HG02852 (cell line): ENCODE data around the gene TMPRSS3.

Experiments used
- ATAC-seq: cut with Tn5 transposase; IDR thresholded peaks from one replicate; pipeline ENCODE4 v1.9.1; 2021; ENCODE audit warnings: mild to moderate bottlenecking, moderate library complexity; ENCODE audit not compliant: unreplicated experiment

The TMPRSS3 gene

DNA sequence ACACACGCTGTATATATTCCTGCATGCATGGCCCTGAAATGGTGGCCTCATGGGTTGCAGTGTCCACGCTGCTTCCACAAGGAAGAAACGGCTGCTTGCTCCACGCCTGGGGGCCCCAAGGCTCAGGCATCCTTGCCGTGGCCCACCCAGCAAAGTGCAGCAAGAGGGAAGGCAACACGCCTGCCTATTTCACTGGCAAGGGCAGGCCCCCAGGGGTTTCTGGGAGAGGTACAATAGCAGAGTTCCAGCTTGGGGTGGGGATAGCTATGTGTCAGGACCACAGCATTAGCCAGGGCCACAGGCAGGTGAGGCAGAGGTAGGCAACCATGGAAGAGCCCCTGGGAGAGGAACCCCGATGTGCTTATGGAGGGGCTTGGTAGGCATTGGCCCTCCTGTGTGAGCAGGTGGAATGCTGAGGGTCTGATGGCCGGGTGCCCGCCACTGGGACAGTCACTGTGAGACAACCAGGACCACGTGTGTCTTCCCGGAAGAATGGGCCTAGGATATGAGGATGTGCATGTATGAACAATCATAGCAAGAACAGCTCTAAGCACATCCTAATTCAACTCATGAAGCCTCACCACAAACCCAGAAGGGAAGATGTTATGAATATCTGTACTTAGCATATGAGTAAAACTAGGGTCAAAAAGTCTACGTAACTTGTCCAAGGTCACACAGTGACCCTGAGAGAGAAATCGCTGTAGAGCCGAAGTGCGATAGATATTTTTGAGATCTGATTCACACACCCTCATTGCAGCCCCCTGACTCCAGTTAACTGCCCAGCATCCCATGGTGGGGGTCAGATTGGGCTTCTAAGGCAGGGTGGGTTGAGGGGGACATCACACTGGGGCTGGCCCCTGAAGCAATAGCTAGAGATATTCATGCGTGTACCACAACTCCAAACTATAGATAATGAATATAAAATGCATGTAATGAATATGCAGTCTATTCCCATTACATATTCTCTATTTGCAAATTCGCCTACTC, 56.8 kb downstream of the TMPRSS3 start:
- no peak for ATAC-seq

DNA sequence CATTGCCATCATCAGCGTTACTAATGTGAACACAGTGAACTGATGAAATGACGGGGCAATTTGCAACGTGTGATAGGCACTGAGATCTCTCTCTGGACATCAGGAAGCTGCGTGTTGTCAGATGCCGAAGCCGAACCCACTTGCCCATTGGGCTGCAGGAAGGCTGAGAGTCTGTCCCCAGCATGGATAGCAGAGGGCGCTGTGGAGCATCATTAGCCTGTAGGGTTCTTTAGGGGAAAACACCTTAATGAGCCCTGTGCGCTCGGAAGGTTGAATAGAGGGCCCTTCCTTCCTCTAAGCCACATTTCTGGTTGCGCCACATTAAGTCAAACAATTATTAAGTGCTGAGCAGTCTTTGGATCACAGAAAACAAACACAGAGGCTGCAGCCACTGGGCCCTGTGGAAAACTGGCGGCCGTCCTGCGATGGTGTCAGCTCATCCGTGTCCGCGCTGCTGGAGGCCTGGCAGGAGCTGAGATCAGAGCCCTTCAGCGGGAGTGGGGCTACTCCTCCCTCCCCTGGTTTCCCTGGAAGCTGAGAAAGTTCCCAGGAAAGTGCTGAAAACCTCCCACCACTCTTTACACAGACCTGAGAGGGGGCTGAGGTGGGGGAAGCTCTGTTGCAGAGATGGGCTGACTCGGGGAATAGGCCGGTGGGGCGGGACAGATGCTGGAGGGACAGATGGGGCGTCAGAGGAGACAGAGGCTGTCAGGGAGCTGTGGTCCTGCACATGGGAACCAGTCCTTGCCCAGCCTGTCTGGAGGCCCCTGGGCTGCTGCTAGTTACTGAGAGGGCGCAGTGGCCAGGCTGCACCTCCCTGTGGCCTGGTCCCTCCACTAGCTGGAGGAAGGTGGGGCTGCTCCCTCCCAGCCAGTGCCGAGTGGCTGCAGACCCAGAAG, 57.8 kb downstream of the TMPRSS3 start:
- no peak for ATAC-seq

DNA sequence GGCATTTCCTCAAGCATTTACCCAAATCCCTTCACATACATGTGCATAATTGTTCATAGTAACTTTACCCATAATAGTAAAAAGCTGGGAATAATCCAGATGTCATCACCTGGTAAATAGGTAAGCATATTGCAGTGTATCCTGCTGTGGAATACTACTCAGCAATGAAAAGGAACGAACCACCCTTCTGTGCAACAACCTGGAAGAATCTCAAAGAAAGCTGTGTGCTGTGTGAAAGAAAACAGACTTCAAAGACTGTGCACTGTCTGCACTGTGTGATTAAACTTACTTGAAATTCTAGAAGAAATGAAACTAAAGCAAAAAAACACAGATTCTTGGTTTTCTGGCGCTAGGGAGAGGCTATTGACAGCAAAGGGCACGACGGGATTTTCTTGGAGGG, 58.6 kb downstream of the TMPRSS3 start:
- no peak for ATAC-seq

DNA sequence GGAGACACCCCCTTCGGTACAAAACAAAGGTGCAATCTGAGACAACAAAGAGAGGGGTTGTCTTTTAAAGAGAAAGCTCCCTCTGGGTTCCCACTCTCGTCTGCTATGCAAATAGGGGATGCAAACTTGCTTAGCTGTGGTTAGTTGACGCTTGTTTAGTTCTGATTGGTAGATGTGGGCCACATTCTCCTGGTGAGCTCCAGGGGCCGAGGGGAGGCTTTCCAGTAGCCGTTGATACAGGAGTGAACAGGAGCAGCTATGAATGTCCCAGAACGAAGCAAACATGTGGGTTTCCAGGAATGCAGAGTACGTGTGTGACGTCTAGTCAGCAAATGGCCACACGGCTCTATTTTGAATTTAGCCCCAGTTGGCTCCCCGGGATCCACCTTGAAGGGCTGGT, 59.8 kb downstream of the TMPRSS3 start:
- ATAC-seq = no peak

DNA sequence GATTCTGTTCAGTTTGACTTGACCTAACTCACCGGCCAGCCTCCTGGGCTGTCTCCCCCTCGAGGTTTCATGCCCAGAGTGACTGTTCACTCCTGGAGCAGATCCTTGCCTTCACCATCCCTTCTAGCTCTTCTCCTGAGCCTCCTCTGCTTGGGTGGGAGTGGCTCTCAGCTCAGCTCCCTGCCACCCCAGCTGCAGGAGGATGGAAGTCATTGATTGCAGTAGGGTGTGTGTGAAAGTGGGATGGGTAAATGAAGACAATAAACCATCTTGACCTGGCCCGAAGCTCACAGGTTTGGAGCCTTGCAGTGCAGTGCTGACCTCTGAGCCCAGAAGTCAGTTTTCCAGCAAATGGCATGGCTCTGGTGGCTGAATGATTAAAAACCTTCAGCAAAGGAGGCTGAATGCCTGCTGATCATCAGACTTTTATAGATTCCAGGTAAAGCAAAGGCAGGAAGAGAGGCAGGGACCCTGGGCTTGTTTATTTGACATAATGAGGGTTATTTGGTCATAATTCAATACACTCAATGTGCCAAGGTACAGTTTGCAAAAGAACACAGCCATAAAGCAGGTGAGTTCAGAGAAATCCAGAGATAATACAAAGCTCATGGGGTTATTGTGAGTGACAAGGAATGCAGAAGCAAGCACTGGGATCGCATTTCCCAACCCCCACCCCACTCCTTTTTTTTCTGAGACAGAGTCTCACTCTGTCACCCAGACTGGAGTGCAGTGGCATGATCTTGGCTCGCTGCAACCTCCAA, 63.1 kb downstream of the TMPRSS3 start:
- no peak for ATAC-seq

DNA sequence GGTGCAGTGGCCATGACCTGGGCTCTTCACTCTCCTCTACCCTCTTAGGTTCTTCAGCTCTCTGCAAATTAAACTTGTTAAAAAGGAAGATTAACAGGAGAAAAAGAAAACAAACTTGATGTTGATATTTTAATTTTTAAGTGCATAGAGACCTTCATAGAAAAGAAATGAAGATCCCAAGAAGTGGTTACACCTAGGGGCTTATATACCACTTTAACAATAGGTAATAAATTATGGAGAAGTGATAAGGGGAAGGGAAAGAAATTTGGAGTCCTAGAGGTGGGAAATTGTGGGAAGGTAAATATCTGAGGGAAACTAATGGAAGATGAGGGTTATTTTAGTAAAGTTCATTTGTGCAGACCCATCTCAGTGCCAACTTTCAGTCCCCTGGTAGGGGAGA, 64.2 kb downstream of the TMPRSS3 start:
- ATAC-seq = no peak

DNA sequence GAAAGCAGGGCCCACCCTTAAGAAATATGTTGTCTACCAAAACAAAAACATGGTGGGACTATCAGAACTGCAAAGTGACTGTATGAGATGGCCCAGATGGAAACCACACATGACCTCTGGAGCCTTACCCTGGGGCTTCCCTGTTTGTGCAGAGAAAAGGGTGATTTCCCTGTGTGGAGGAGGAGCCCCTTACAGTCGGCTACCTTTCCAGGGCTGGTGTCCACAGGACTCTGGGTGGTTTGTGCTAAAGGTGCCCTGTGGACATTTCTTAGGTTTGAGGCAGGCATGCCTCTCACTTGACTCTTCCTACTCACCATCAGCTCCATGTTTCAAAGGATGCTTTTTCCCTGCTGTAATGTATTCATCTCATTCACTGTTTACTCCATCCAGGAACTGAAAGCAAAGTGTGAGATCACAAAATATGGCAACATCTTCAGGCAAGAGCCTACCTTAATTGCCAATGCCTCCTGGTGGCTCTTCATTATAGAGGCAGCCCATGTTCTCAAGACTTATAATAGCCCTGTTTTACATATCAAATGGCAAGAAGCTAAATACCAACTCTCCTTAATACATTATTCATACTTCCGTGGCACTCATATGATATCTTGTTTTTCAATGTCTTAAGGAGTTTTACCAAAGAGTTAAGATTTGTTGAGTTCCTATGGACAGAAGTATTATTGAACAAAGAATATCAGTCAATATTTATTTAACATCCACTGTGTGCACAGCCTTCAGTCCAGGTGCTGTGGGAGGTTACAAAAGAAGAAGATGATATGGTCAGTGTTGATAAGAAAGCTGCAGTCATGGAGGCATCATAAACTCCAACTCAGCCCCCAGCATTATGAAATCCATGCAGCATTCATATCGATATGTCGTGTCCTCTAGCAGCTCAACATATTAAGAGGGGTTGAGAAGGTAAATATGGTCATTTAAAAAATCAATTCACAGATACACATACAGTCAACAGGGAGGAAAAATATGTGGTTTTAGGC, 65.2 kb downstream of the TMPRSS3 start:
- ATAC-seq = no peak

DNA sequence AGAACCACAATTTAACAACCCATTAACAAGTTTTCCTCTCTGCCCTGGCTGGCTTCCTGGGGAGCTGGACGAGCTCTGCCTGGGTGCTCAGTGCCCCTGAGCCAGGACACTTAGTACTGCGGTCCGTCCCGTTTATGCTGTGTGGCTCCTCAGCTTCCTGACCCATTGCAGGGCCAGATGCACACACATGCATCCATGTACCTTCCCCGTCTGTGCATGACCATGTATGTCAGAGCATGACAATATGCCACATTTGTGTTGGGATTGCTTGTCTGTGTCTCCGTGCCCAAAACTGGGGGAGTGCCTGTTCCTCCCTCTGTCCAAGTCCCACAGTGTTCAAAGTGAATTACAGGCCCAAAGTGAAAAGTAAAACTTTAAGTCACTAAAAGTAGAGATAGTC, 71.0 kb downstream of the TMPRSS3 start:
- ATAC-seq = no peak
